Neural progenitor cell (in vitro differentiated cells): ENCODE results near the gene HMGA1.

Experiments
- EZH2phosphoT487 ChIP-seq: fragments of 200-600 bp; sonication (generic); IDR thresholded peaks from 2 replicates; pipeline ENCODE4 v1.6.1; 2017; ENCODE audit warnings: antibody characterized with exemption
- TF ChIP-seq, protein P1 (sequence below): fragments of 200-600 bp; sonication (generic); IDR thresholded peaks from 2 replicates; pipeline ENCODE4 v1.5.1; 2017; ENCODE audit warnings: antibody characterized with exemption, mild to moderate bottlenecking

DNA sequence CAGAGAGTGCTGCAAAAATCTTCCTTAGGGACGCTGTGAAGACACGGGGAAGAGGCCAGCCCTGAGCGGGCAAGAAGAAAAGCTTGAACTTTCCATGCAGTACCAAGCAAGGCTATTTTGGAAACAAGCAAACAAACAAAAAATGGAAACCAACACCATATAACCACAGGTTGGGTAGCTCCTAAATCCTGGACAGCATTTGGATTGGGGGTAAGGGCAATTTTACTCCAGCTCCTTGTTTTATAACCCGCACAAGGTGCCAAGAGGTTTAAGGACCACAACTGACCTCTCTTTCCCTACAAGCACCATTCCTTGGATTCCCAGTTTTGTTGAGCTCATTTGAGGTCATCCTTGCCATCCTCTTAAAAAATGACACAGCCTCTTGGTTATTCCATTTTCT, 43.5 kb downstream of the HMGA1 start:
- TF ChIP-seq, protein P1, sequence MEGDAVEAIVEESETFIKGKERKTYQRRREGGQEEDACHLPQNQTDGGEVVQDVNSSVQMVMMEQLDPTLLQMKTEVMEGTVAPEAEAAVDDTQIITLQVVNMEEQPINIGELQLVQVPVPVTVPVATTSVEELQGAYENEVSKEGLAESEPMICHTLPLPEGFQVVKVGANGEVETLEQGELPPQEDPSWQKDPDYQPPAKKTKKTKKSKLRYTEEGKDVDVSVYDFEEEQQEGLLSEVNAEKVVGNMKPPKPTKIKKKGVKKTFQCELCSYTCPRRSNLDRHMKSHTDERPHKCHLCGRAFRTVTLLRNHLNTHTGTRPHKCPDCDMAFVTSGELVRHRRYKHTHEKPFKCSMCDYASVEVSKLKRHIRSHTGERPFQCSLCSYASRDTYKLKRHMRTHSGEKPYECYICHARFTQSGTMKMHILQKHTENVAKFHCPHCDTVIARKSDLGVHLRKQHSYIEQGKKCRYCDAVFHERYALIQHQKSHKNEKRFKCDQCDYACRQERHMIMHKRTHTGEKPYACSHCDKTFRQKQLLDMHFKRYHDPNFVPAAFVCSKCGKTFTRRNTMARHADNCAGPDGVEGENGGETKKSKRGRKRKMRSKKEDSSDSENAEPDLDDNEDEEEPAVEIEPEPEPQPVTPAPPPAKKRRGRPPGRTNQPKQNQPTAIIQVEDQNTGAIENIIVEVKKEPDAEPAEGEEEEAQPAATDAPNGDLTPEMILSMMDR = no peak
- TF ChIP-seq EZH2phosphoT487 = no peak
